Activated CD4-positive, CD25-positive, alpha-beta regulatory T cell (primary cell): ENCODE data around the gene RANBP9.
A peak's percentile ranks its signal among the peaks of the same experiment; 100 is the strongest.

ENCODE experiments used
- DNase-seq, 4 experiments: peaks; one replicate each; lab custom pipeline; 2025; lab: John Stamatoyannopoulos, UW

RANBP9 gene

DNA sequence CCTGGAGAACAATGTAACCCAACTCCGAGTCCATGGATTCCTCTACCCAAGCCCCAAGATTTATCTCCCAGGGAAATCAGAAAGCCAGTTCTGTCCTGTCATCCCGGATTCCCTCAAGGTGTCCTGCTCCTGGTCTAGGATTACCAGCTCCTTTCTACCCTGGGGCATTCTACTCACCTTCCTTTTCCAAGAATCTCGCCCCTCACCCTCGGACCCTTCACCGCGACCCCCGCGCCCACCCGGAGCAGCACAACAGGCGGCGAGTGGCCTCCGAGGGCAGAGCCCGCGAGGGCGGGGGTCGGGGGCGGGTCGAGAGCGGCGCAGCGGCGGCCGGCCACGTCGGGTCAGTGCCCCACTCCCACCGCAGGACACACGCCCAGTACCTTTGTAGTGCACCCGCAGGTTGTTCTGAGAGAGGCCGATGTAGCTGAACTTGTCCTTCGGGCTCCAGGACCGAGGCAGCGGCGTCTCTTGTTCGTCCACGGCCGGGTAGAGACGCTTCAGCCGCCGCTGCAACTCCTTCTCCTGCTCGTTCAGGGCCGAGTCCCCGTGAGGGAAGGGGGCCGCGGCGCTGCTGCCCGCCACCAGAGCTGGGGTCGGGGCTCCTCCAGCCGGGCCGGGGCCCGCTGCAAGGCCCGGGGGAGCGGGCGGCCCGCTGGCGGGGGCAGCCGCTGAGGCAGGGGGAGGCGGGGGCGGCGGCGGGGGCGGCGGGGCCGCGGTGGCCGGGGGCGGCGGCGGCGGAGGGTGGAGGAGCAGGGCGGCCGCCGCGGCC, 897 bp downstream of the RANBP9 start:
- DNase-seq, result peak in 3 of 4 experiments; percentile 7 to 25 (median 11)

DNA sequence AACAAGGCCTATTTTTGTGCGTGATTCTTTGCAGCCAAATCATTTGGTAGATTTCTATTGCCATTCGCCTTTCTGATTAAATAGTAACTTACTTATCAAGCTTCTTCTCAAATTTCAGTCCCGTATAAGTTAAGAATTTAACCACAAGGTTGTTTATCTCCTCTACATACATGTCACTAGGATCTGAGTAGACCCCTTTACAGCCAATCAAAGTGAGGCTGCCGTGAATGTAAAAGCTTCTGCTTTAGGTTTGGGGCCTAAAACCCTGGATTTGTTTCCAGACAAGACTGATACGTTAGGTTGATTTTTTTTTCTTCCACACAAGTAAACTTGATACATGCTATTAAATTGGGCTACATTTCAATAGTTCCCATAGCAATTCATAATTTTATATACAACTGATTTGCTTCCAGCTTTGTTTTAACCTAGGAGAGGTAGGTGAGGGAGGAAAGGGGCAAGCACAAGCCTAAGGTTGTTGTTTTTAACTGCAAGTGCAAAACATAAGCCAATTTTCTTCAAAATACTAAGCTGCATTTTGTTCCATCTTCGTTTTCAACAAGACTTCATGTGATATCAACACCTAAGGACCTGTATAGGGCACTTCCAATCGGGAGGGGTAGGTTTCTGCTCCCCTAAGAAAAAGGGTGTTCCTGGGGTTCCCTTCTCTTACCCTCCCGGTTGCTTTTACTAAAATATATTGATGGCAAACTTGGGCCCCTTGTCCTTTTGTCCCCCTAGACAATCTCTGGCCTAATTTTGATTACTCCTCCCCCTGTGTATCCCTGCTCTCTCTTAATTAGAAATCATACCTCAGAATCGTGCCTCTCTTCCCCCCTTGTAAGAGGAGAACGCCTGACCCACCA, 1.7 kb downstream of the RANBP9 start:
- no peak for DNase-seq

DNA sequence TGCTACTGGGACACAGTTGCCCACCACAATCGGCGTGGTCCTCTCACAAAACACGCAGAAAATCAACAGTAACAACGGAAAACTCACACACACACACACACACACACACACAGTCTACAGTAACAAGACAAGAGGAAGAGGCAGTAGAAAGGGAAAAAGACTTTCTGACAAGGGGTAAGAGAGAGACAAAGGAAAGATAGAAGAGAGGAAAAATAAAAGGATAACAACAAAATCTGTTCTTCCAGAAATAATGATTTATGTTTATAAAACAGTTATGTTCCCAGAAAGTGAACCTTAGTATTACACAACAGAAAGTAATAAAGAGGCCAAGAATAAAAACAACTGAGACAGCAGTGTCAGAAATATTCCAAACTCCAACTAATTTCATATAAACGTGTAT, 2.9 kb downstream of the RANBP9 start:
- no peak for DNase-seq

DNA sequence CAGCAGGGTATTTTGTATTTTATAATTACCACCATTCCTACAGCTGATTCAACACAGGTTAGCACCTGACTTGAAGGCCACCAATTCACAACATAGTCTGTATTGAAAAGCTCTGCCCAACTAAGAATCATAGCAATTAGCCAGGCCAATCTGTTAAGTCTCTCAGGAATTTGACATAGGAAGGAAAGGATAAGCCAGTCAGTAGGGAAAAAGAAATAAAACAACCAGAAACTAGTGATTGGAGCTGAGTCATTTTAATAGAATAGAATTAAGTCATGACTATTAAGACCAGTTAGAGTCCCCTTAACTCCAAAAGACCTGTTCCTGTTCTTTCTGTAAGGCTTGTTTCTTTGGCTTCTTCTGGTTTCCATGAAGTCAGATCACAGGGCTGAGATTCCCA, 8.1 kb downstream of the RANBP9 start:
- DNase-seq, result no peak

DNA sequence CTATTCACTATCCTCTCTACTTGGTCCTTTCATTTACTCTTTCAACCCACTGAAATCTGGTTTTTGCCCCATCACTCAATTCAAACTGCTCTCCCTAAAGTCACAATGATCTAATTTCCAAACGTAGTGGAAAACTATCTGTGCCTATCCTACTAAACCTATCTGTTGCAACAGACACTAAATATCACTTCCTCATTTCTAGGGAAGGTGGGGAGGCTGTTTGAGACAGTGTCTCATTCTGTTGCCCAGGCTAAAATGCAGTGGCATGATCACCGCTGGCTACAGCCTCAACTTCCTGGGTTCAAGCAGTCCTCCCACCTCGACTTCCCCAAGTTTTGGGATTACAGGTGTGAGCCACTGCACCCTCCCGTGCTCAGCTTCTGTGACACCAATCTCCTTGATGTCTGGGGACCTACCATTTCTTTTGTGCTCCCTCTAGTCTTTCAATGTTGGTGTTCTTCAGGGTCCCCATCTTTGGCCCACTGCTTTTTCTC, 8.8 kb downstream of the RANBP9 start:
- DNase-seq, result no peak

DNA sequence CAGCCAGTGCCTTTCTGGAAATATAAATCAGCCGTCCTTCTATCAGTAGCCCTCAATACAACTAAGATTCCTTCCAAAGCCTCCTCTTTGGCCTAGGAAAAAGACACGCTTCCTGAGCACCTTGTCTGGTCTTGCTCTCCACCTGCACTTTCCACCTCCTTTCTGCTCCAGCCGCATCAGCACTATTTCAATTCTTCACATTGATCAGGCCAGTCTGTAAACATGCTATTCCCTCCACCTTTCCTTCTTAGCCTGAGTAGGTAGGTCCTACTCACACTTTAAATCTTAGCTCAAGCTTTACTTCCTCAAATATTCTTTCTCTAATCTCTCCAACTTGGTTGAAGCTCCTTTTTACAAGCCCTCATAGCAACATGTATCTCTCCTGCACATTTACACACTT, 11.4 kb downstream of the RANBP9 start:
- no peak for DNase-seq

DNA sequence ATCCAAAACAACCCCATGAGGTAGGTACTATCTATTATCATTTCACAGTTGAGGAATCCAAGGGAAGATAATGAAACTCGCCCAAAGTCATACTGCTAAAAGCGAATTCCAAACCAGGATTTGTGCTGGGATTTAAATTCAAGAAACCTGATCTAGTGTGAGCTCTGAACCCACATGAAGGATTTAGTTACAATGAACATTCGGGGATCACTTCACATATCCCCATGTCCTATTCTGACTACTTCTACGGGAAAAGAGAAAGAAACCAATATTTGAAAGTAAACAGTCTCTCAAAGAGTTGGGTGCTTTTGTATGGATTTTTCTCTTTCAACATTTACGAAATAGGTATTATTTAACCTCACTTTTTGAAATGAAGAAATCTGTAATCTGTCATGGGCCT, 12.9 kb downstream of the RANBP9 start:
- no peak for DNase-seq

DNA sequence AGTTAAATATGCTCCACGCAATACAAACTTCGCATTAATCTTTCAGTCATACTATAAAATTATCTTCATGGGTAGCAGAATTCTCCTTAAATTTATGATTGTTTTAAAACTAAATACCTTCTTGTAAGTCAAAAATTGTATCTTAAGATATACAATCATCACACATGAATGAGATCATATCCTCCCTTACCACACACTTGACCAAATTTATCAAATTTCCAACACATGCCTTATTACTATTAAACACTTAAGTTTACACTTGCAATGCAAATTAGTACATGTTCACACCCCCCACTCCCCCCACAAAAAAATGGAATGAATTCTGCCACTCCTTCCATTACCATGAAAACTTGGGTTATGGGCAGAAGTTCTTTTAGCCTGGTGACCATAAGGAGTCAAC, 13.8 kb downstream of the RANBP9 start:
- DNase-seq, result no peak

DNA sequence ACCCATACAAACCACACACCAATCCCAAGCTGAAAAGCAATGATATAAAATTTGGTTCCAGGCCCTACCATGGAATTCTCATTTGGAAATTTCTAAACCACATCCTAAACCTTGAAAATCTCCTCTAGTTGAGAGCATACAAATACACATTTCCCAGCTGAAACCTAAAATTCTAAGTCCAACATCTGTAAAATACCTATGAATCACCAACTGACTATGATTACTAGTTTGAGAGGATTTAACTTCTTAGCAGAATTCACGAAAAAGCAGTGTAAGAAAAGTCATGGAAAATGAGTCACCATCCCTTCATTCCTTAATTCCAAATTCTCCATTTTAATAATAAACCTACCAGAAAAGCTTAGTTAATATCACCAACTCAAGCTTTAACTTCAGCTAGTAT, 15.4 kb downstream of the RANBP9 start:
- DNase-seq, result no peak

DNA sequence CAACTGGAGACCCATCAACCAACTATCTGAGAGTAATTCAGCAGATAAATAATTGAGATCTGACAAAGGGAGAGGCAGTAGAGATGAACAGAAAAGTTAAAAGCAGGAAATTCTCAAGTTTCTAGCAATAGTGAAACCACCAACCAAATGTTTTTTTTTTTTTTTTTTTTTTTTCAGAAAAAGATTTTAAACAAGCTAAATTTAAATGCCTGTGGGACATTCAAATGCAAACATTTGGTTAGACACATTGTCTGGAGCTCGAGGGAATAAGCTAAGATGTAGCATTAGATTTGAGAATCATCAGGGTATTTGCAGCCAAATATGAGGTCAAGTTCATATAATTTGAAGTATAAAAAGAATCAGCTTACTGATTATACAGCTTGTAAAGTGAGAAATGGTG, 16.4 kb downstream of the RANBP9 start:
- no peak for DNase-seq

DNA sequence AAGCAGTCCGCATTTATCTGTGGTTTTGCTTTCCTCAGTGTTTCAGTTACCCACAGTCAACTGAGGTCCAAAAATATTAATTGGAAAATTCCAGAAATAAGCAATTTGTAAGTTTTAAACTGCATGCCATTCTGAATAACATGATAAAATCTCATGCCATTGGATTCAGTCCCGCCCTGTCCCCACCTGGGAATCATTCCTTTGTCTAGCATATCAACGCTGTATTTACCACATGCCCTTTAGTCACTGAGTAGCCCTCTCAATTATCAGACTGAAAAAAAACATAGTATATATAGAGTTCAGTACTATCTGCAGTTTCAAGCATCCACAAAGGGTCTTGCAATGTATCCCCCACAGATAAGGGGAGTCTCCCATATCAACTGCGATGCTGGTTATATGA, 17.1 kb downstream of the RANBP9 start:
- DNase-seq, result no peak

DNA sequence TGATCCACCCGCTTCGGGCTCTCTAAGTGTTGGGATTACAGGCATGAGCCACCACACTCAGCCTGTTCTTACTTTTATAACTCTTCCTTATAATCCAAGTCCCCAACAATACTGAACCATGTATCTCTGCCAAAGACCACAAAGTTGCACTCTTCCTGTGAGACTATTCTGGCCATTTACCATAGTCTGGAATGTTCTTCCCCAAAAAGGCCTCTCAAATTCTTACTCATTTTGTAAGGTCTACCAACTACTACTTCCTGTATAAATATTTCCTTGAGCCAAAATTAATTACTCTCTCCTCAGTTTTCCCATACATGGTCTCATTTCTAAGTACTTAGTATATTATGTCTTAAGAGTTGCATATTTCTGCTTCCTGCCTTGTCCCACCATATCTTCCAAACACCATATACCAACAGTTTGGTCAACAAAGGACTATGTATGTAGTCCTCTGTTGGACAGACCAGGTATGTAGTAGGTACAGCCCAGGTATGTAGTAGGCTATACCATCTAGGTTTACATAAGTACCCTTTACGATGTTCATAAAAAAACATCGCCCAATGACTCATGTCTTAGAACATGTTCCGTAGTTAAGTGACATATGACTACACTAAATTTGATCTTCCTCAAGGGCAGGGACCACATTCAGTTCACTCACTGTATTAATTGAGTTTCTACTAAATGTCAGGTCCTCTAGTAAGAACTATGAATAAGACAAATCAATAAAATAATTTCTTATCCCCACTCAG, 22.0 kb downstream of the RANBP9 start:
- no peak for DNase-seq

DNA sequence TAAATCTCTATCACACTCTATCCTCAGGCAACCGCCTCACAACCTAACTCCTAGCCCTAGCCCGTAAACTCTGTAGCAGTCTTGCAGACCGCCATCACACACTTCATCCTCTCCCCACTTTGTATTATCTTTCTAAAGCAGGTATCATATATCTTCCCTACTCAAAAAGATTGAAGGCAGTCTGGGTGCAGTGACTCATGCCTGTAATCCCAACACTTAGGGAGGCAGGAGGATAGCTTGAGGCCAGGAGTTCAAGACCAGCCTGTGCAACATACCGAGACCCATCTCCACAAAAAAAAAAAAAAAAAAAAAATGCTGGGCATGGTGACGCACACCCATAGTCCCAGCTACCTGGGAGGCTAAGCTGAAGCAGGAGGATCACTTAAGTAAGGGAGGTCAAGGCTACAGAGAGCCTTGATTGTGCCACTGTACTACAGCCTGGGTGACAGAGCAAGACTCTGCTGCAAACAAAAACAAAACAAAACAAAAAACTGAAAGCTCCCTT, 22.9 kb downstream of the RANBP9 start:
- DNase-seq, result no peak

DNA sequence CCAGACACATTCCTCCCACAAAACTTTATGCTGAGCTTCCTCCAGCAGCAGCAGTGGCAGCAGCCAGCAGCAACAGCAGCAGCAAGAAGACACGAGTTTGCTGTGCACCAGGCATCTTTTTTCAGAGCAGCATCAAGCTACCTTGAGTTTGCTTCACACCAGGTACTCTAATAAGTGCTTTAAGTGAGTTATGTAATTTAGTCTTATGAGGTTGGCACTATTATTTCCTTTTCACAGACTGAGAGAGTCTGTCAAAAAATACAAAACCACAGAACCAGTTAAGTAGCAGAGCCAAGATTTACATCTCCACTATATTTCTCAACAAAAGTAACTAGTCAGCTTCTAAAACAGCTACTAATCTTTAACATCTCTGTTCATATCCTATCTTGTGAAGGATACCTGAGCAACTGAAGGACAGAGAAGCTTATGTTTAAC, 23.7 kb downstream of the RANBP9 start:
- no peak for DNase-seq

DNA sequence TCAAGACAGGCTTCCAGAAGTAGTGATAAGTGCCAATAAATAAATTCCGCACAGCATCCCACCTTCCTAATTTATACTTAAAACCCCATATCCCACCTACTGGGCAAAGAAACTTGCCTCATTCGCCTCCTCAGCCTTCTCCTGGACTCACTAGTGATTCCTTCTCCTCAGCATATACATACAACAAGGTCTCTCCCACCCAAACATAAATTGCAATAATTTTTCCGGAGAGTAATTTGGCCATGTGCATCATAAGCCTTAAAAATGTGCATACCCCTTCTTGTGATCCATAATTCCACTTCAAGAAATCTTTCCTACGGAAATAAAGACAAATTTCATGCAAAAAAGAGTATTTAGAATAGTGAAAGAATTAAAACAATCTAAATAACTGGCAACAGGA, 26.8 kb downstream of the RANBP9 start:
- no peak for DNase-seq

DNA sequence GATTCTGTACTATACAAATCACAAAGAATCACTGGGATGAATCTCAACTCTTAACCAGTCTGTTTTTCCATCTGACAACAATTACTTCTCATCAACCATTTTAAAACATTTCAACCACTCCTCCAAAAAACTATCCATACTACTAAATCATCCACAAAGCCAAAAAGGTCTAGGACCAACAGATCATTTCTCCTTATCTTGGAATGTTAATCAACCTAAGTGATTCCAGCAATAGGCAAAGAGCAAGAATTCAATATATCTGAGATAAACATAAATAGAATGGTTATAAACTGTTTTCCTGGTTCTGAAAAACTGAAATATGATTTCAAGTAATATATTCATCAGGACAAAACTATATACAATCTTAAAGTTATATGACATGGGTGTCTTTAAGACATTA, 28.6 kb downstream of the RANBP9 start:
- DNase-seq, result no peak

DNA sequence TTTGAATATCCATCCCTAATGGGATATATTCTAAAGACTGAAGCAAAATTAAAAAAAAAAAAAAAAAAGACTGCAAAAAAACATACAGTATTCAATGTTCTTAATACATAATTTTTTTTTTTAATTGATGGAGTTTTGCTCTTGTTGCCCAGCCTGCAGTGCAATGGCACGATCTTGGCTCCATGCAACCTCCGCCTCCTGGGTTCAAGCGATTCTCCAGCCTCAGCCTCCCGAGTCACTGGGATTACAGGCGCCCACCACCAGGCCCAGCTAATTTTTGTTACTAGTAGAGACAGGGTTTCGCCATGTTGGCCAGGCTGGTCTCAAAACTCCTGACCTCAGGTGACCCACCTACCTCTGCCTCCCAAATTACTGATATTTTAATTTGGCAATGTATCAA, 29.3 kb downstream of the RANBP9 start:
- DNase-seq, result no peak

DNA sequence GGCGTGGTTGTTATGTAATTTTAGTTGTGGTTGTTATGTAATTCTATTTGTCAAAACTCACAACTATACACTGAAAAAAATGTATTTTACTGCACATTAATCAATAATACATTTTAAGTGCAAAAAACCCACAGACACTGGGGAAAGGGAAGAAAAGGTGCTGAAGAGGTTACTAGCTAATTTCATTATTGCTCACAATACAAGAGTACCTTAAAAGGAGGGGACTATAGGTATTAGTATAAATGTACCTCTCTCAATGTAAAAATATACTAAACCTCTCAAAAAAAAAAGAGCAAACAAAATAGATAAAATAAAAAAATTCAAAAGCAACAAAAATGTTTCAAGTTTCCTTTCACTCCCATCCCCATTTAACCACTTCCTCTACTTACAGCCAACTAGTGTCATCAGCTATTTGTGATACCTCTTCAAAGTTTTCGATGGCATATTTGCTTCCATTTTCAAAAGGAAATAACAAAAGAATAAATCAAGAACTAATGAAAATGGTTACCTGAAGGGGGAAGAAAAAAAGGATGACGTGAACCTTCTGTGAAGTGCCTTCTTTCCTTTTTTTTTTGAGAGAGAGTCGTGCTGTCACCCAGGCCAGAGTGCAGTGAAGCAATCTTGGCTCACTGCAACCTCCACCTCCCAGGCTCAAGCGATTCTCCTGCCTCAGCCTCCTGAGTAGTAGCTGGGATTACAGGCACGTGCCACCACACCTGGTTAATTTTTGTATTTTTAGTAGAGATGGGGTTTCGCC, 30.2 kb downstream of the RANBP9 start:
- DNase-seq, result no peak

DNA sequence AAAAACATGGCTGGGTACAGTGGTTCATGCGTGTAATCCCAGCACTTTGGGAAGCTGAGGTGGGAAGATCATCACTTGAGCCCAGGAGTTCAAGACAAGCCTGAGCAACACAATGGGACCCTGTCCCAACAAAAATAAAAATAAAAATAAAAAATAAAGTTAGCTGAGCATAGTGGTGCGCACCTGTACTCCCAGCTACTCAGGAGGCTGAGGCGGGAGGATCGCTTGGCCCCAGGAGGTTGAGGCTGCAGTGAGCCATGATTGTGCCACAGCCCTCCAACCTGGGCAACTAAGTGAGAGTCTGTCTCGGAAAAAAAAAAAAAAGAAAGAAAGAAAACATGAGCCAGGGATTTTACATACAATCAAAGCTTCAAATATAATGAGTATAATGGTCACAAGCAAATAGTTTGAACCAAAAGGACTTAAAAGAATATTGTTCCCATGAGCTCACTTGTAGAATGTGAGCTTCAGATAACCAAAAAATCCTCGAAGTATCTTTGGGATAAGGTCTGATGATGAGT, 31.1 kb downstream of the RANBP9 start:
- no peak for DNase-seq

DNA sequence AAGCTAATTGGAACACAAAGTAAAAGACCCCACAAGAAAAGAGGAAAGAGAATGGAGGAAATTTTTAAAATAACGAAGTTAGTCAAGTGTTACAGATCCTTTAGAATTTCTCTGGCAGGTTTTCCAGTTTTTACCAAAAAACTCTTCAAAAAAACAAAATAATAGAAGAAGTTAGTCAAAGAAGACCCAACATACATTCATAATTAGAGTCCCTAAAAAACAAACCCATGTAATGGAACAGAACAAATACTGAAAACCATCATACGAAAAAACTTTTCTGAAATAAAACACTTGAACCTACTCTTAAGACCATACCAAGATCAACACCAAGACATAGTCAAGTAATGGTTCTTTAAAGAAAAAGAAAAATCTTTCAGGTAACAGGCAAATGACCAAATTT, 31.6 kb downstream of the RANBP9 start:
- no peak for DNase-seq

DNA sequence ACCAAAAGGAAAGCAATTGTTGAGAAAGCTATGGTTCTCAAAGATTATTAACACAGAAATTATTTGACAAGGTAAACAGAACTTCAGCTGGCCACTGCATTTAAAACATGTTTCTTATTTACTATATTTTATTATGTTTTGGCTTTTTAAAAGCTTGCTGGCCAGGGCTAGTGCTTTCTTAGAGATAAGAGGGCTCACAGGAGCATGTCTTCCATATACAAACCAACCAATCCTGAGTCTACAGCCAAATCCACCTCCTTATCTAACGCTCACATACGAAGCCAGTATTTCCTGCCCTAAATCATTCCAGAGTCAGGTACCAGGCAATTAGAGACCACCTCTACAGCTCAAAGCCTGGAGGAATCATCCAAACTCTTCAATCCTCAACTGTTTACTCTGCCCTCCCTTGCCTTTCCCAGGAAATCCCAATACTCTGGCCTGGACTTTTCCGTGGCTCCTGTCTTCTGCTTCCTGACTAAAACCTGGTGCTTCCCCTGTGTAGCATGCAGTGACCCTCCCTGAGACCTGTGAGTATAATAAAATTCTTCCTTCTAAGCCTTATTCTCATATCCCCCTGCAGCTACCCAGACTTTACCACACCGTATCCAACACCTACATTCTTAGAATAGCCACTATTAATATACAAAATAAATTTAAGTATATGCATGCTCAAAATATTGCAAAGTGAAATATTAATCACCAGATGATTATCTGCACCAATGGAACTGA, 33.2 kb downstream of the RANBP9 start:
- no peak for DNase-seq
